Testis (tissue), 3 donors: ENCODE data around the gene EEF2. TPM values are rescaled to one million over a fixed set of nuclear protein-coding genes. Genes with fewer than 3 reads are reported as not detected.

ENCODE experiments used
- DNase-seq: peaks from one replicate; pipeline ENCODE4 v3.0.0-alpha.2; 2019
- H3K27ac ChIP-seq, 2 donors: fragments of 200-600 bp; sonication (generic); one replicate each; pipeline ENCODE4 v1.5.1; 2019
- H3K27me3 ChIP-seq: fragments of 200-600 bp; sonication (generic); one replicate; pipeline ENCODE4 v1.5.1; 2019
- H3K36me3 ChIP-seq: fragments of 200-600 bp; sonication (generic); one replicate; pipeline ENCODE4 v1.5.1; 2017; ENCODE audit warnings: low read depth; ENCODE audit errors: missing control alignments
- H3K4me1 ChIP-seq: fragments of 200-600 bp; sonication (generic); one replicate; pipeline ENCODE4 v1.5.1; 2019
- H3K4me3 ChIP-seq, 2 donors: fragments of 200-600 bp; sonication (generic); one replicate each; pipeline ENCODE4 v1.5.1; 2017 to 2019
- H3K9me3 ChIP-seq: fragments of 200-600 bp; sonication (generic); one replicate; pipeline ENCODE4 v1.5.1; 2017
- CTCF ChIP-seq, 3 experiments: fragments of 450-650 bp in 2 of 3; fragments of 200-600 bp in 1 of 3; sonication (generic) in 1 of 3; IDR thresholded peaks; one replicate each; pipeline ENCODE4 v1.5.1; 2016 to 2019; ENCODE audit warnings: antibody characterized with exemption in 3 of 3, mild to moderate bottlenecking in 2 of 3, moderate library complexity in 1 of 3
- POLR2A ChIP-seq: fragments of 450-650 bp; IDR thresholded peaks from one replicate; pipeline ENCODE4 v1.6.1; 2017; ENCODE audit warnings: antibody characterized with exemption, mild to moderate bottlenecking, moderate library complexity
- WGBS, 2 donors: methylation state at CpG; one replicate each; pipeline ENCODE4 v1.1.5; 2018; 5-methylcytosine and 5-hydroxymethylcytosine counted together
- intact Hi-C: fragments of 100-400 bp; cut with DNase I; formaldehyde crosslinking; loops from one replicate; pipeline ENCODE4 v1.15.1; 2023; ENCODE audit warnings: low total_unique reads
- polyA plus RNA-seq: library from polyadenylated mRNA; stranded (reverse); fragments of 350-450 nt; fragmentation: Illumina TruSeq; extraction: RNeasy Lipid Tissue Mini Kit (QIAGEN cat#74804); gene quantifications from one replicate; pipeline ENCODE4 v1.2.3, GENCODE V29; 2014; ENCODE audit warnings: low read depth, low replicate concordance; ENCODE audit not compliant: insufficient read depth
- total RNA-seq, 2 donors: library from RNA; depleted of rRNA; stranded (reverse); fragments of >200 nt; gene quantifications; one replicate each; pipeline ENCODE4 v1.2.3, GENCODE V29; 2016

EEF2 gene
- total and polyA plus RNA-seq, 3 donors from 2014 or later, result 909 to 1,599 (median 1,429) TPM

GRCh38 chr19:3983936-3984583 is 1.2 kb downstream of the EEF2 start:
- Histone ChIP-seq H3K27me3 (no peaks in the 10 kb centered on the region), H3K4me1 (peaks cover 35% of the 10 kb centered on the region), H3K9me3 (no peaks in the 10 kb centered on the region), H3K36me3 (no peaks in the 10 kb centered on the region), H3K27ac (peak overlapping the region; percentile 92 to 98), H3K4me3 (peak overlapping the region; percentile 95 to 96)
- intact Hi-C loops, result no loop called here
- WGBS, 2 donors, result 29 to 54% methylated on average over 12 to 30 of the region's 30 CpGs
- TF ChIP-seq CTCF (IDR thresholded peaks at IDR 0.05), result no peak
- TF ChIP-seq POLR2A, result no peak
- DNase-seq, result no peak

GRCh38 chr19:3983542-3983914 is 1.7 kb downstream of the EEF2 start:
- TF ChIP-seq POLR2A (no peak), CTCF (IDR thresholded peaks at IDR 0.05) (no peak)
- Histone ChIP-seq H3K9me3 (no peaks in the 10 kb centered on the region), H3K36me3 (no peaks in the 10 kb centered on the region), H3K4me3 (no peak overlapping the region), H3K27me3 (no peaks in the 10 kb centered on the region), H3K4me1 (peaks cover 35% of the 10 kb centered on the region), H3K27ac (no peak overlapping the region)
- 52 to 76% methylated on average over 7 of the region's 7 CpGs for WGBS, 2 donors
- intact Hi-C loops, result no loop called here
- DNase-seq, result no peak

- intact Hi-C loops, result no loop called here
- no peak overlapping the region for H3K27ac ChIP-seq
- no peak for TF ChIP-seq CTCF (IDR thresholded peaks at IDR 0.05)
- no peak for TF ChIP-seq POLR2A
- H3K4me3 ChIP-seq, result no peak overlapping the region
- WGBS, 2 donors, result 69 to 84% methylated on average over 2 to 40 of the region's 40 CpGs
- no peaks in the 10 kb centered on the region for H3K9me3 ChIP-seq
- H3K36me3 ChIP-seq, result no peaks in the 10 kb centered on the region
- no peak for DNase-seq
- H3K27me3 ChIP-seq, result no peaks in the 10 kb centered on the region
- H3K4me1 ChIP-seq, result peaks cover 31% of the 10 kb centered on the region
These were observed 2.3 kb downstream of the EEF2 start for GRCh38 chr19:3982701-3983541.

GRCh38 chr19:3981736-3982681 is 3.3 kb downstream of the EEF2 start:
- Histone ChIP-seq H3K4me3 (no peak overlapping the region), H3K9me3 (no peaks in the 10 kb centered on the region), H3K4me1 (peaks cover 25% of the 10 kb centered on the region), H3K27me3 (no peaks in the 10 kb centered on the region), H3K27ac (no peak overlapping the region), H3K36me3 (peaks cover 7% of the 10 kb centered on the region)
- 84 to 87% methylated on average over 19 to 39 of the region's 39 CpGs for WGBS, 2 donors
- no peak for DNase-seq
- intact Hi-C loops, result no loop called here
- TF ChIP-seq CTCF (IDR thresholded peaks at IDR 0.05), result no peak
- TF ChIP-seq POLR2A, result no peak
